CD1c-positive myeloid dendritic cell (primary cell): ENCODE results near the gene HOXA3.

Experiments
- DNase-seq: peaks from one replicate; pipeline ENCODE4 v3.0.0-alpha.2; 2016; ENCODE audit errors: extremely low spot score

Gene HOXA3

DNA sequence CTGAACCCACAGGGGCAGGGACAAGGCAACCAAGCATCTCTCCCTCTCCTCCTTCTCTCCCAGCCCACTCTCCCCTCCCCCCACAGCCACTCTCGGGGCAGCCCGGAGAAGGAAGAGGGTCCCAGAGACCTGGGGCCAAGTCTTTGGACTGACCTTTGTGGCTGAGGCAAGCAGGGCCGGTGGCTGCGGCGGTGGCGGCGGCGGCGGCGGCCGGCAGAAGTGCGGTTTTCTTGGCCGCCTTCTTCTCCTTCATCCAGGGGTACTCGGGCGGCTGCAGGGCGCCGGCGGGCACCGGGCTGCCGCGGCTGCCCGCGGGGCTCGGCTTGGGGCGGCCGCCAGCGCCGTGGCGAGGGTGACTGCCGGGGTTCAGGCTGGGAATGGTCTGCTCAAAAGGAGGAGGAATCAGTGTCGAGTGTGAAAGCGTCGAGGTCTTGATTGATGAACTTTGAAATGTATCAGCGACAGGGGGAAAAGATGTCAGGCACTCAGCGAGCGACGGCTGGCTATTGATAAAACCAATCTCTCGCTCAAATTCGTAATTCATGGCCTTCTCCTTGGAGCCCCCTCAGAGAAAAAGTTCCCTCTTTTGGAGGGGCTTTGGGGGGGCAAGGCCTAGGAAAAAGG lies 50.3 kb downstream of the HOXA3 start:
- DNase-seq: no peak

DNA sequence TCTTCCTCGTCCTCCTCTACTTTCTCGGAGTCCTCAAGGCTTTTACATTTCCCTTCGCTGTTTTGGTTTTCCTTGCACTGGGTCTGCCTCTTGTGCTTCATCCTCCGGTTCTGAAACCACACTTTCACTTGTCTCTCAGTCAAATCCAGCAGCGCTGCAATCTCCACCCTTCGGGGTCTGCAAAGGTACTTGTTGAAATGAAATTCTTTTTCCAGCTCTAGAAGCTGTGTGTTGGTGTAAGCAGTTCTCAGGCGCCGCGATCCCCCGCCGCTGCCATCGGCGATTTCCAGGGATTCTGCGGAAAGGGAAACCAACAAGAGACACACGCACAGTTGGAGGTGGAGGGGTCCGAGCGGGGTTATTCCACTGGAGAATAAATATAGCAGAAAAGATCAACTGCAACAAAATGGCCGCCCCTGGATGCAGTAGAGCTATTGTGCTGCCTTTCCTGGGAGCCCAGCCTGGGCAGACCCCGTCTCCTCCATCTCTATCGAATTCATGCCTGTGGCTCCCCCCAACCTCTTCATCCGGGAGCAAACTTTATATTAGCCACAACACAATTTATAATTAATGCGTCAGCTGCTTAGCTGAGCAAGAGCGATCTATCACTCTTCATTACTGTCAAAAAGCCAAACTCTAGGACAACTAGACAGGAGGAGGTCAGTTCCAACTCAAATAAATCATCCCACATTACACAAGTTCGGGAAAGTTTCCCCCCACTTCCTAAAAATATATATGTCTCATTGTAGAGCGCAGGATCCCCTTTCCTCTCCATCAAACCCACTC lies 51.0 kb downstream of the HOXA3 start:
- DNase-seq: no peak

DNA sequence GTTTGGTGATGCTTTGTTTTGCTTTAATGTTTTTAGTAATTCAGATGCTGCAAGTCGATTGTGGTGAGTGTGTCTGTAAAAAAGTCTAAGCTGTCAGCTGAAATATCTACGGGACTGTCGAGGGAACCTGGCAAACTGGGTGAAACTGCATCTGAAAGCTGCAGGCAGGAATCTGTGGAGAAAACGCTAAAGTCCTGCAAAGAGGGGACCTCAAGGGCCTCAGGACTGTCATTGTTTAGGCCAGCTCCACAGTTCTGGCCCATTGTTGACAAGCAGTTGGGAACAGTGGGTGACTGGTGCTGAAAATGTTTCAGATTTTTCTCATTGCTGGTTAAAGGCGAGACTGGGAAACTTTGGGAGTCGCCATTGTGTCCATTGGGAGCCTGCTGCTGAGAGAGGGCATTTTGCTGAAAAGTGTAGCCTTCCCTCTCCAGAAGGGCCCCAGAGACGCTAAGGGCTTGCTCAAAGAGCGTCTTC lies 51.7 kb downstream of the HOXA3 start:
- DNase-seq: no peak

DNA sequence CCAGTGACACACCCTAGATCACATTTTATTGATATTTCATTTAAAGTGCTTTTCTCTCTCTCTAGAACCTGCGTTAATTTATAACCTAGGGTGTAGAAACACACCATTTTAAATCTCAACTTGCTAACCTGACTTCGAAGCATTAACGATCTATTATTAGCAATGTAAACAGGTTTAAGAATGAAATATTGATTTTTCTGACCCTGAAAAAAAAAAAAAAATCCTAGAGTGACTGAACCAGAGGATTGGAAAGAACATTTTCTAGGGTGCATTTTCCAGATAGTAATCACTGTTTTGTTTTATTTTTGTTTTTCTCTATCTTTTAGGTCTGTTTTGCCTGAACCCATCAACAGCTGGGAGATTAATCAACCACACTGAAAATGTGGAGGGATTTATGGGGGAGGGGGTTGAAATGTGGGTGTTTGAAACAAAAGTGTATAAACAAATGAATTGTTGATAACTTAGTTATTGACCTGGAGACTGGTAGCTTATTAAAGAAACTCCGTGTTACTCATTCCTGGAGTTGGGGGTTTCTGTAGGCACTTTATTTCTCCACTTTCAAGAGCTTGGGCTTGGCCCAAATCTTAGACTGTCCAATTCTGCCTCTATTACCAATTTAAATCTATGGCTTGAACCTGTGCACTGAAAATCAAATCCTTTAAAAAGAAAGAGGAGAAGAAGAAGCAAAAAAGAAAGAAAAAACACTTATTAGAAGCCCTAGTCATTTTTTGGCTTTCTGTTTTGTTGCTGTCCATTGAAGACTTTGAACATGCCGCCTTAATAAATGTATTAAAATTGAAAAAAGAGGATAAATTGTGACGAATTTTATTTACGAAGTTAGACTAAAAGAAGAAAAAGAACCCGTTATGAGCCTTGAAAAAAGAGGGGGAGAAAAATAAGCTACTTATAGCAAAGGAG lies 52.7 kb downstream of the HOXA3 start:
- no peak for DNase-seq

DNA sequence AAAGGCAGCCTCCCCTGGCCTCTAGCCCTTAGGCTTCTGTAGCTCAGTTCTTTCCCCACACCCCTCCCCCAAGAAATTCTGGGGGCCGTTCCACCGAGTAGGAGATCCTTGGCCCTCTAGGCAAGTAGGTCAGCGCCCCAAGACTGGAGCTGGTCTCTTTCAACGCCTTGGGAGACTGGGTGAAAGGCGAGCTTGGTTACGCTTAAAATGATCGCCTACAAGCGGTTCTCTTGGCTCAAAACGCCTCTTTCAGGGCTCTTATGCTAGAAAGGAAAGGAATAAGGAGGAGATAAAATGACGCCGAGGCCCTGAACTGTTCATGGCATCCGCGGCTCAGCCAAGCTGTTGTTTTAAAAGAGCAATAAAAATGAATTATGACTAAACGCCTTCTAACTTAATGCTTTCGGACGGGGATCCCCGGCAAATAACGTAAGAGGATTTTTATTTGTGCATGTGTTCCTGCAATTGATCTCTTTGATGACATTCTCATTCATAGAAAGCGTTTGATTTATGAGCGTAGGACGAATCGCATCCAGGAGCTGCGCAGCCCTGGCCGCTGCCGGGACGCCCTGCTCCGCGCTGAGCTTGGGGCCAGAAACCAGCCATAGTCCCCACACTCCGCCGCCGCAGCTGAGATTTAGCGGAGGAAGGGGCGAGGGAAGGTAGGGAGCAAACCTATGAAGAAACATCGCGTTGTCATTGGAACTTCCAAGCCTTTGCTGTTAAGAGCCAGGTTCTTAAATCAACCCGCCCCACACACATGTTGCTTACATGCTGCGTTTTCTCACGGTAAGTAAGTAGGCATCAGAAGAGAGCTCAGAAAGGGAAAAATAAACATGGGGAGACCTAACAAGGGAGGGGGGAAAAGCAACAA lies 53.6 kb downstream of the HOXA3 start:
- DNase-seq: no peak

DNA sequence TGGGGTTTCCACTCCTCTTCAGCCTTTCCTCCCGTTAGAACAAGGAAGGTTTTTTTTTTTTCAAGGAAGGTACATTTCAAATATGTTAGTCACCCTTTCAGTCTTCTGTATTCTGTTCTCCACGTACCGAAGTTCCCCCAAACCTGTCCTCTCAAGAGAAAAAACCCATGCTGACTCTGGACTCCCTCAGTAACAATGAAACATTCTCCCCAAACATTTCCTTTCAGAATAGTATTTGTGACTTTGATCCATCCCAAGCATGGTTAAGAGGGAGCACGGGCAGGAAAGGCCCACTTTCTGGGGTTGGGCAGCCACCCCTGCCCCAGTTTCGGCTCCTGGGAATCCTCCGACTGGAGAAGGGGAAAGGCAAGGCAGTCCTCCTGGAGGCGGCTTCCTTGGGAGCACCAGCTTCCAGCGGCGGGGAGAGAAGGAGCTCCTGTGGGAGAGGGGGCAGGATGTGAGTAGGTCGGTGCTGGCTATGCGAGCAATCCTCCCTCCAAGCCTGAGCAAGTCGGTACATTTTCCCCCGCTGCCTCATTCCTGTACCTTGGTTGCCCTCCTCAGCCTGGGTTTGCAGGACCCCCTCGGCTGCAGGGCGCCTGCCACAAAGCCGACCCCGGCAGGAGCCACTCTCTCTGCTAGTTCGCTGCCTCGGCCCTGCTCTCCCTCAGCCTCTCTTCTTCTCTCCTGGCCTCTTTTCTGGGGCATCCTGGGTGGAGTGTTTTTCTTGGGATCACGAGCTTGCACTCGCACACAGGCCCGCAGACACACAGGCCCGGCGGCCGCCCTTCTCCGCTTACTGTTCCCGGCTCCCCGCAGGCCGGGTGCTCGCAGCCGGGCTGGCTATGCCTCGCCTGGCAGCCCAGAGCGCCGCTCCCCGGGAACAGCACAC lies 54.5 kb downstream of the HOXA3 start:
- no peak for DNase-seq

DNA sequence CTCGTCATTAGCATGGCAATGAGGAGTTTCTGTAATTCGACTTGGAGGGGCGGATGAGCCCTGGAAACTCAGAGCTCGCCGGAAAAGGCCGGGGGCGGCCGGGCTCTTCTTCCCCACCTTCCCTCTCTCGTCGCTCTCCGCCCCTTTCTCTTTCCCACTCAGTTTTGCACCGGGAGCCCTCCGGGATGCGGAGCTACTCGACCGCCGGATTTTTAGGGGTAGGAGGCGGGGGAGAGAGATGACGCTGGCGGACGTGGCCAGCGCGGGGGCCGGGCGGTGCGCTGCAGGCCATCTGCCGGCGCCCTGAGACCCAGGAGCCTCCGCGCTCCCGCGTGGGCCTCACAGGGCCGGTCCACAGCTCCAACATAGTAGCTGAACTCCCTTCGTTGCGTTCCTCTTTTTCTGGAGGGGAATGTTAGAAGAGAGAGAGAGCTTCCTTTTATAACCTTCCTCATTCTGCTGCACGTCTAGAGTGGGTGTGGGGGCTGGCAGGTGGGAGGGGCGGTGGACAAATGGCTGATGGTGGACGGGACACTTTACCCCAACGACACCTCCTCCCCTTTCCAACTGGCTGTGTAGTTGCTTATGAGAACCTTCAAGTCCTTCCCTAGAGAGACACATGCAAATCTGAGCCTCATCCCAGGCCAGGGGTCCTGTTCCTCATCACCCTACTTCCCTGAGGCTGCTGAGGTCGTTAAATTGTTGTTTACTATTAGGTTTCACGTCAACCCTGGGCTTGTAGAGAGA lies 55.4 kb downstream of the HOXA3 start:
- DNase-seq: peak; percentile 94

DNA sequence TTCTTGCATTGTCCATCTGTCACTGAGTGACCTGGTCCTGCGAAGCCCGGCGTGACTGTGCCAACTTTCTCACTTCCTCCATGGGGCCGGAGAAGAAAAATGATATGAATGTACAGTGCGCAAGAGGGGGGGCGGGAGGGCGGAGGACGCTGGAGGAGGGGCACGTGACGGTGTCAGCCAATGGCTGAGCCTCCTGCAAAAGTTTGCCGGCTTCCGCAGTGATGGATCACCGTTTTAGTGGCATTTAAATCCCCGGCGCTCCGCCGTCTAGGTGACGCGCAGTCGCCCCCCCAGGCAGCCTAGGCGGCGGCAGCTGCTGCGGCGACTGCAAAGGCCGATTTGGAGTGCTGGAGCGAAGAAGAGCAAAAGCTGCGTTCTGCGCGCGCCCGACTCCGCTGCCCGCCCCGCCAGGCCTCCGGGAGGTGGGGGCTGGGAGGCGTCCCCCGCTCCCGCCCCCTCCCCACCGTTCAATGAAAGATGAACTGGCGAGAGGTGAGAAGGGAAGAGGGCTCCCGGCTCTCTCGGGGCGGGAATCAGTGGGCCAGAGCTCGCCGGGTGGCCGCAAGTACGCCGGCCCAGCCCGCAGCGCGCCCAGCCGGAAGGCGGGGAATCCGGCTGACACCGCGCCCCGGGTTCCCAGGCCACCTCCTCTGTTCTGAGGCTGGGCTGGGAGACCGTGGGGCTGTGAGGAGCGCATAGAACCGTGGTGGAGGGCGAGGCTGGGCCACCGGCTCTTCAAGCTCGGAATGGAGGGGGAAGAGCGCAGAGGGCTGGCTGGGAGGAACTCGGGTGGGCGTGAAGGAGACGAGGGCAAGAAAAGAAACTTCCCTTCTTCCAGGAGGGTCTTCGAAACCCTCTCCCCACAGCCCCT lies 56.3 kb downstream of the HOXA3 start, which contains the start of gene HOXA1:
TSS of gene HOXA1 (minus strand) at position 104 of the 871 bp plus-strand sequence. CDS start at position 16, 88 bp downstream.
- DNase-seq: peak; percentile 94

DNA sequence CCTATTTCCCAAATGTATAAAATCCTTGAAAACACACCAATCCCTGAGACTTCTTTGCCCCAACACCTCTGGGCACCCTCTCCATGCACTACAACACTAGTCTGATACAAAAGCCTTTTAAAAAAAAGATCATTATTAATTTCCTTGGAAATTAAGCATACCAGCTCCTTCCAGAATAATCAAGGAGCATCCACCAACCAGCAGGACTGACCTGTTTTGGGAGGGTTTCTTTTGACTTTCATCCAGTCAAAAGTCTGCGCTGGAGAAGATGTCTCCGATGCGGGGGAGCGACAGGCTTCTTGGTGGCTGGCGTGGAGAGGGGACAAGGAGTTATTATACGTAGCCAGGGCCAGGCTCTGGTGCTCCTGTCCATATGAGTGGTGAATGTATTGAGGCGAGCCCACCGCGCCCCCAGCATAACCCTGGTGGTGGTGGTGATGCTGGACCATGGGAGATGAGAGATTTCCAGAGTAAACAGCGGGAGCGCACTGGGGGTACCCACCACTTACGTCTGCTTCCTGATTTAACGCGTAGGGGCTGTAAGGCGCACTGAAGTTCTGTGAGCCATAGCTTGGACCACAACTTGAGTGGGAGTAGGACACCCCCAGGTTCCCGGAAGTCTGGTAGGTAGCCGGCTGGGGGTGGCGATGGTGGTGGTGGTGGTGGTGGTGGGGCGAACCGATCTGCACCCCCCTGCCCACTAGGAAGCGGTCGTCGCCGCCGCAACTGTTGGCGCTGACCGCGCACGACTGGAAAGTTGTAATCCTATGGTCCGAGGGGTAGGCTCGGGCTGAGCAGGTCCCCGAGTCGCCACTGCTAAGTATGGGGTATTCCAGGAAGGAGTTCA lies 57.1 kb downstream of the HOXA3 start:
- peak; percentile 47 for DNase-seq

DNA sequence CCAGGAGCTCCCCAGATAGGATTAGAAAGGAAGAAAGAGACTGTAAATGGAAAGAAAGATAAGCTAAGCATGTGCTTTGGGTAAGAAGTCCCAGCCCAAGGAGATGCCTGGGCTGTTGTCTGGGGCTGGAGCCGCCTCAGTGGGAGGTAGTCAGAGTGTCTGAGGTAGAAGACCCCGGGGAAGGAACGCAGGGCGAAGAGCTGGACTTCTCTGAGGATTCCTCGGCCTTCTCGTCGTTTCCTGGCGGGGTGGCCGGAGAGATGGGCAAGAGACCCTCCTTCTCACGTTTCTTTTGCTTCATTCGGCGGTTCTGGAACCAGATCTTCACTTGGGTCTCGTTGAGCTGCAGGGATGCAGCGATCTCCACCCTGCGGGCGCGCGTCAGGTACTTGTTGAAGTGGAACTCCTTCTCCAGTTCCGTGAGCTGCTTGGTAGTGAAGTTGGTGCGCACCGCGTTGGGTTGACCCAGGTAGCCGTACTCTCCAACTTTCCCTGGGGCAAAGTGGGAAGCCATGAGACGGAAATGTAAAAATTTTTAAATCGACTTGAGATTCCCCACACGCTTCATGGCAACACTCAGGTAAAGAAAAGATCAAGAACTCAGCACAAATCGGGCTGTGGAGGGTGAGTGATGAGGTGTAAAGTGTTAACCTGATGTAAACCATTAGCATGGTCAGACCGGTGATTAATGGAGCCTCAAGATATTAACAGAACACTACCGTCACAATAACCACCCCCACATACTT lies 57.9 kb downstream of the HOXA3 start:
- DNase-seq: peak; percentile 35

DNA sequence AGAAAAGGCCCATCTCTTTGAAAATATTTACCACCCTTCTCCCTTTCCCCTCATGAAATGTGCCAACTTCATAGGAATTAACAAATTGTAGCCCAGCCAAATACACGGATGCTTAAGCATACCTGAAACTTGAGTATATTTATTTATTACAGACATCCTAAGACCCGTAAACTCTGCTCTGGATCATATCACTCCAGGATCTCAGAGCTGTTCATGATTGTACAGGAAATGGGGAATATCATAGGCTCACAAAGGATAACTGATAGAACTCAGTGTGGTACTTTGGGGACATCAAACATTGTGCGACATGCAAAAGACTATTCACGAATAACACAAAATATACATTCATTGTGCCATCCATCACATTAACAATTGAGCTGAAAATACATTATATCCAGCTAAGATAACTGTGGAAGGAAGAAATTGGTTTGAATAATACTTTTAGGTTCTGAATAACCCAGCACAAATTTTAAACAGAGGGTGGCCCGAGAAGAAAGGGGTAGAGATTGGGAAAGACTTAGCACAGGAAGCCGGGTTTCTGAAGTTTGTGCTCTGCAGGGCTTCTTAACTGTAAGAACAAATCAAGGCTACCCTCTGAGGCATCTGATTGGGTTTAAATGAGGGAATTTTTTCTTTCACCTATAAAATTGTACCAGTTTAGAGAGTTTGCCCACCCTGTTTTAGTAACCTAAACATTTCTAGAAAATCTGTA lies 59.0 kb downstream of the HOXA3 start:
- no peak for DNase-seq

DNA sequence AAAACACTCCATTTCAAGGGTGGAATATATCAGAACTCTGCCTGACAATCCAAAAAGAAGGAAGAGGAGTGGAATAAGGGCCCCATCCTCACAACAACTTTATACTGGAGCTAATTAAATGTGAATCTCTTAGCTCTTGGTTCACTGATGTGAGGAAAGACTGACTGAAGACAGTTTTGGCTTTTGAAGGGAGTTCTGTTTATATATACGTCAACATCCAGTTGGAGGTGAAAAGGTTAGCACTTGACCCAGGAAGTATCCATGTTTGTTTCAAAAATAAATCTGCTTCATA lies 59.6 kb downstream of the HOXA3 start:
- DNase-seq: no peak

DNA sequence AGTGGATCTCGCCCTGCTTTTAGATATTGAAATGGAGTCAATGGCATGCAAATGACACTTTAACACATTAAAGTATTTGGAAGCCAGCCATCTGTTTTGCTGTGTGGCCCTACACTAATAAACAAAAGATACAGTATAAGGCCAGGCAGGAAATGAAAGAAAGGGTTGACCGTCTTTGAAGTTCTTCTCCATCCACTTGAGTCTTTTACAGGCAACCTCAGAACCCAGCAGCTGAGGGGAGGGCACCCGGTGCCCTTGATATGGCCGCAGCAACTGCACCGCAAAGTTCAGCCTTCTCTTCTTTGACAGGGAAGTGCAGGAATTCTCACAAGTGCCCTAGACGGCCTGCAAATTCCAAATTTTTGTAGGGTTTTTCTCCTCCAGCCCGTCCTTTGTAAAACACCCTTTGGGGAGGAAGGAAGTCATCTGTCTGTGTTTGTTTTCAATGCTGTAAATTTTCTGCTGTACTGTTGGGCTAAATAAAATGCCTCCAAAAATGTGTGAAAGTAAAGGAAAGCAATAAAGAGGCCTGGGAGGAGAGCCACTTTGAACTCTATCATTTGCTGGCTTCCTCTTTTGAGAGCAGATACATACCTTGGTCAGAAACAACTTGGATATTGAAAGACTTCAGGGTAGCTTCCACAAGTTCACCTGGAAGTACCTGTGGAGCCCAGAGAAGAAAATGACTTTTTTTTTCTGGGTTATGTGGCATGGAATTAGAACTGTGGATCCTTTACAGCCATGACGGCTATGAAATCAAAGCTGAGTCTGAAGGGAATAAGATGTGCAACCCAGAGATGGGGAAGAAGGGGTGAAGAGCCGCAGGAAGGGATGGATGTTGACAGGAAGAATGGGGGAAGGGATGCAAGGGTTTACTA lies 60.2 kb downstream of the HOXA3 start:
- DNase-seq: no peak

DNA sequence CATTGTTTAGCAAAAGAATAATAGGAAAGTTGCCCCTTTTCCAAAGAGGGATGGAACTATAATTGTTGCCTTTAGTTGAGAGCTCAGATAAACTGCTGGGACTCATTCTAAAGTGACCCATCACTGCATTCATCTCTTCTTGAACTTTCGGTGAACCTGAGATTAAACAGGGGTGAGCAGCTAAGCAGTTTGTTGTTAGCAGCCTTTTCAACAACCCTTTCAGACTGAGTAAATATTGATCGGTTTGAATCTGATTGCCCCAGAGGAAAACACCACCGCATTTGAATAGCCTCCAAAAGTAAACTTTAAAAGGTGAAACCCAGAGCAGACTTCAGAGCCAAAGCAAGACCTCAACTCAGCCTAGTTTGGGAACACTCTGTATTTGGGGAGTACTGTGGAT lies 61.3 kb downstream of the HOXA3 start:
- no peak for DNase-seq
